ENCODE measurements around the gene EDC3. TPM values are rescaled to one million over a fixed set of nuclear protein-coding genes. Genes with fewer than 3 reads are reported as not detected.

Gene EDC3
- total and polyA plus RNA-seq, 2 of the 4 experiments (the other 2 are of a cell fraction) = 16.8 to 38.0 TPM

DNA sequence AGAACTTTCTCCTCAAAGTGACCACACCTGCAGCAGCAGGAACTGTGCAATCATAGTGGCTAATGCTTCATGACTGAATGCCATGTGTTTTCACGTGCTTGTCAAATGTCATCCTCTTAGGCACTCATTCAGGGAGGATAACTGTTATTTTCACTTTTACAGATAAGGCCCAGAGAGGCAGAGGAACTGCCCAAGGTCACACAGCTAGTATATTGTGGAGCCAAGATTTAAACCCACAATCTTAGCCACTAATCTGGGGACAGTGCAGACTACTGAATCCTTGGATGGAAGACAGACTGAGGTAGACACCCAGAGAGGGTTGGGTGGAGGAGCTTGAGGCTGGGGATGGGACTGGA is 90.1 kb downstream of the EDC3 start:
- Histone ChIP-seq H4K20me1 (ENCODE audit: insufficient read depth, low read length) (0 out of 2 replicates have a peak, but pooled peaks cover 3% of the 10 kb centered on the region), H3K9ac (ENCODE audit: low read depth, low read length) (no peak overlapping the region), H2BK20ac (ENCODE audit: low read depth, low read length) (no peak overlapping the region), H3K27me3 (ENCODE audit: control insufficient read depth, insufficient read depth, low read length) (peaks cover 5% of the 10 kb centered on the region; the same call in 1 of the 2 replicates), H3K23ac (ENCODE audit: low read depth, low read length) (no peak overlapping the region), H2AK5ac (ENCODE audit: low read depth, low read length) (no peak overlapping the region), H4K5ac (ENCODE audit: low read depth, low read length) (no peak overlapping the region), H2BK5ac (ENCODE audit: low read depth, low read length, poor library complexity, severe bottlenecking) (no peak overlapping the region), H4K8ac (ENCODE audit: low read depth in 2 of 2, low read length in 2 of 2) (no peak overlapping the region), H3K9me1 (ENCODE audit: insufficient read depth, low read length) (no peaks in the 10 kb centered on the region), H2AK9ac (replicated peaks; ENCODE audit: low read depth, low read length, poor library complexity) (no peak overlapping the region), H3K4me3 (ENCODE audit: insufficient read depth, low read depth, low read length) (no peak overlapping the region), H2BK120ac (ENCODE audit: low read depth, low read length) (no peak overlapping the region), H3K36me3 (ENCODE audit: control insufficient read depth, insufficient read depth, low read length) (no peaks in the 10 kb centered on the region), H3K56ac (ENCODE audit: extremely low read depth, insufficient read depth, low read length) (no peak overlapping the region), H3K4ac (ENCODE audit: low read depth, low read length) (no peak overlapping the region), H3K14ac (replicated peaks; ENCODE audit: low read depth, low read length) (no peak overlapping the region), H3K4me2 (ENCODE audit: low read depth, low read length) (no peak overlapping the region), H4K91ac (ENCODE audit: insufficient read depth, low read depth, low read length) (no peak overlapping the region), H3K4me1 (ENCODE audit: control insufficient read depth, insufficient read depth, low read length) (peaks cover 2% of the 10 kb centered on the region; the same call in 1 of the 2 replicates), H3K9me3 (ENCODE audit: control insufficient read depth, insufficient read depth, low read length) (no peaks in the 10 kb centered on the region), H3K79me1 (ENCODE audit: low read depth in 1 of 2, low read length in 2 of 2) (no peaks in the 10 kb centered on the region), H3K18ac (ENCODE audit: low read depth, low read length) (no peak overlapping the region), H2BK15ac (ENCODE audit: low read depth, low read length) (no peak overlapping the region), H3K27ac (ENCODE audit: insufficient read depth, low read length) (no peak overlapping the region), H2AFZ (replicated peaks; ENCODE audit: low read length, poor library complexity) (no peak overlapping the region)
- ChIA-PET POLR2A (ENCODE audit: unreplicated experiment) (no interaction called here), CTCF (no interaction called here)
- no TSS peak for BruUV-seq (replicated peaks)
- WGBS, 2 experiments (ENCODE audit: extremely low coverage in 2 of 2, insufficient read length in 1 of 2) = no CpG with 5 or more reads among the region's 1 CpG
- in situ Hi-C loops (cut with MboI; ENCODE audit: low sequenced_read_pairs) = no loop called here
- ATAC-seq (ENCODE audit: low read depth) (no peak), DNase-seq (no peak)
- intact Hi-C loops (cut with micrococcal nuclease) = no loop called here
- dilution Hi-C loops (cut with HindIII; ENCODE audit: low sequenced_read_pairs, unreplicated experiment) = no loop called here
- TF ChIP-seq, protein P1, sequence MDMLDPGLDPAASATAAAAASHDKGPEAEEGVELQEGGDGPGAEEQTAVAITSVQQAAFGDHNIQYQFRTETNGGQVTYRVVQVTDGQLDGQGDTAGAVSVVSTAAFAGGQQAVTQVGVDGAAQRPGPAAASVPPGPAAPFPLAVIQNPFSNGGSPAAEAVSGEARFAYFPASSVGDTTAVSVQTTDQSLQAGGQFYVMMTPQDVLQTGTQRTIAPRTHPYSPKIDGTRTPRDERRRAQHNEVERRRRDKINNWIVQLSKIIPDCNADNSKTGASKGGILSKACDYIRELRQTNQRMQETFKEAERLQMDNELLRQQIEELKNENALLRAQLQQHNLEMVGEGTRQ (IDR thresholded peaks at IDR 0.05; ENCODE audit: low read depth, low read length) = no peak
- TF ChIP-seq CHD1 (IDR thresholded peaks at IDR 0.05; ENCODE audit: low read depth, low read length) (no peak), BHLHE40 (IDR thresholded peaks at IDR 0.05; ENCODE audit: low read depth, low read length) (no peak), MAFK (IDR thresholded peaks at IDR 0.05; ENCODE audit: low read depth, low read length) (no peak), CEBPB (IDR thresholded peaks at IDR 0.05; ENCODE audit: low read depth, low read length) (no peak), MXI1 (IDR thresholded peaks at IDR 0.05; ENCODE audit: borderline replicate concordance, low read depth, low read length) (no peak), FOS (IDR thresholded peaks at IDR 0.05; ENCODE audit: low read depth, low read length) (no peak), RCOR1 (IDR thresholded peaks at IDR 0.05; ENCODE audit: insufficient replicate concordance, low read length) (no peak), POLR2A (IDR thresholded peaks at IDR 0.05; ENCODE audit: low read depth, low read length) (no peak), SMC3 (IDR thresholded peaks at IDR 0.05; ENCODE audit: low read depth, low read length) (no peak), MAZ (IDR thresholded peaks at IDR 0.05; ENCODE audit: borderline replicate concordance, low read depth, low read length) (no peak), CTCF (conservative IDR thresholded peaks at IDR 0.05; ENCODE audit: low read depth, low read length) (no peak), NFE2L2 (IDR thresholded peaks at IDR 0.05; ENCODE audit: low read depth, low read length) (no peak), RAD21 (IDR thresholded peaks at IDR 0.05; ENCODE audit: low read length) (no peak), RFX5 (IDR thresholded peaks at IDR 0.05; ENCODE audit: low read depth, low read length) (no peak), ELK1 (IDR thresholded peaks at IDR 0.05; ENCODE audit: borderline replicate concordance, low read depth, low read length) (no peak)

Measured in IMR-90 (cell line).